ENCODE measurements around the gene NELFB. TPM values are rescaled to one million over a fixed set of nuclear protein-coding genes. Genes with fewer than 3 reads are reported as not detected.

Gene NELFB
- total and polyA plus RNA-seq, 9 of the 15 experiments (the other 6 are each of a cell fraction or from before 2014, with no cell fraction given): 0.24 to 84.0 (median 29.7) TPM

GRCh38 chr9:137213160-137214060, 41.7 kb upstream of the NELFB start (continued):
- TF ChIP-seq REST (IDR thresholded peaks at IDR 0.05; ENCODE audit: borderline replicate concordance) (0 out of 2 replicates have a peak, but pooled peaks have one; percentile 10), REST (CRISPR knock-in tag; IDR thresholded peaks at IDR 0.05; ENCODE audit: low read depth) (no peak), FOXA3 (CRISPR knock-in tag; conservative IDR thresholded peaks at IDR 0.05 in 1 of 2, IDR thresholded peaks at IDR 0.05 in 1 of 2) (no peak), HNRNPL (IDR thresholded peaks at IDR 0.05; ENCODE audit: low read depth, low read length) (peak; percentile 54; the same call in 1 of the 2 replicates), EZH2 (IDR thresholded peaks at IDR 0.05; ENCODE audit: borderline replicate concordance, low read depth, low read length) (no peak), TFE3 (CRISPR knock-in tag; IDR thresholded peaks at IDR 0.05) (no peak), HNRNPLL (IDR thresholded peaks at IDR 0.05; ENCODE audit: low read depth, low read length, poor library complexity, severe bottlenecking) (no peak), BRD9 (IDR thresholded peaks at IDR 0.05; ENCODE audit: low read depth, partially characterized antibody) (no peak), ZC3H11A (IDR thresholded peaks at IDR 0.05; ENCODE audit: low read depth, low read length) (no peak), IRF2 (CRISPR knock-in tag; IDR thresholded peaks at IDR 0.05) (no peak)
- TF ChIP-seq, protein P1, sequence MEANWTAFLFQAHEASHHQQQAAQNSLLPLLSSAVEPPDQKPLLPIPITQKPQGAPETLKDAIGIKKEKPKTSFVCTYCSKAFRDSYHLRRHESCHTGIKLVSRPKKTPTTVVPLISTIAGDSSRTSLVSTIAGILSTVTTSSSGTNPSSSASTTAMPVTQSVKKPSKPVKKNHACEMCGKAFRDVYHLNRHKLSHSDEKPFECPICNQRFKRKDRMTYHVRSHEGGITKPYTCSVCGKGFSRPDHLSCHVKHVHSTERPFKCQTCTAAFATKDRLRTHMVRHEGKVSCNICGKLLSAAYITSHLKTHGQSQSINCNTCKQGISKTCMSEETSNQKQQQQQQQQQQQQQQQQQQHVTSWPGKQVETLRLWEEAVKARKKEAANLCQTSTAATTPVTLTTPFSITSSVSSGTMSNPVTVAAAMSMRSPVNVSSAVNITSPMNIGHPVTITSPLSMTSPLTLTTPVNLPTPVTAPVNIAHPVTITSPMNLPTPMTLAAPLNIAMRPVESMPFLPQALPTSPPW (CRISPR knock-in tag; IDR thresholded peaks at IDR 0.05): no peak
- TF ChIP-seq, protein P2, sequence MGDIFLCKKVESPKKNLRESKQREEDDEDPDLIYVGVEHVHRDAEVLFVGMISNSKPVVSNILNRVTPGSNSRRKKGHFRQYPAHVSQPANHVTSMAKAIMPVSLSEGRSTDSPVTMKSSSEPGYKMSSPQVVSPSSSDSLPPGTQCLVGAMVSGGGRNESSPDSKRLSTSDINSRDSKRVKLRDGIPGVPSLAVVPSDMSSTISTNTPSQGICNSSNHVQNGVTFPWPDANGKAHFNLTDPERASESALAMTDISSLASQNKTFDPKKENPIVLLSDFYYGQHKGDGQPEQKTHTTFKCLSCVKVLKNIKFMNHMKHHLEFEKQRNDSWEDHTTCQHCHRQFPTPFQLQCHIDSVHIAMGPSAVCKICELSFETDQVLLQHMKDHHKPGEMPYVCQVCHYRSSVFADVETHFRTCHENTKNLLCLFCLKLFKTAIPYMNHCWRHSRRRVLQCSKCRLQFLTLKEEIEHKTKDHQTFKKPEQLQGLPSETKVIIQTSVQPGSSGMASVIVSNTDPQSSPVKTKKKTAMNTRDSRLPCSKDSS (IDR thresholded peaks at IDR 0.05; ENCODE audit: low read depth, partially characterized antibody): no peak
